Natural killer cell (primary cell): ENCODE measurements around the gene SLC6A19. TPM values are rescaled to one million over a fixed set of nuclear protein-coding genes. Genes with fewer than 3 reads are reported as not detected.

Experiments
- ATAC-seq, 3 donors: fragments of 150-1000 bp in 2 of 3; fragments of 200-7000 bp in 1 of 3; cut with Tn5 transposase; 1 replicate in 1 of 3; 2 replicates in 2 of 3; pipeline ENCODE4 v1.10.0; 2021; ENCODE audit warnings: mild to moderate bottlenecking in 2 of 3, moderate library complexity in 2 of 3
- DNase-seq, 2 donors: peaks; one replicate each; pipeline versions ENCODE4 v3.0.0 to v3.0.0-alpha.2; 2013 to 2021; ENCODE audit warnings: mixed read lengths in 1 of 2
- H3K27ac ChIP-seq: one replicate; pipeline ENCODE4 v1.5.1; 2013; ENCODE audit warnings: mild to moderate bottlenecking, low read length
- H3K27me3 ChIP-seq: one replicate; pipeline ENCODE4 v1.6.1; 2013; ENCODE audit warnings: low read length; ENCODE audit not compliant: control insufficient read depth, insufficient read depth
- H3K36me3 ChIP-seq: one replicate; pipeline ENCODE4 v1.6.1; 2013; ENCODE audit warnings: low read length; ENCODE audit not compliant: control insufficient read depth, insufficient read depth
- H3K4me1 ChIP-seq: one replicate; pipeline ENCODE4 v1.6.1; 2013; ENCODE audit warnings: low read length; ENCODE audit not compliant: control insufficient read depth, insufficient read depth
- H3K4me3 ChIP-seq: one replicate; pipeline ENCODE4 v1.5.1; 2013; ENCODE audit warnings: low read length
- H3K9me3 ChIP-seq: one replicate; pipeline ENCODE4 v1.6.1; 2013; ENCODE audit warnings: low read length; ENCODE audit not compliant: control insufficient read depth, insufficient read depth
- H3K27ac Mint-ChIP-seq, 2 donors: one replicate each; pipeline ENCODE4 v1.8.0; 2022; ENCODE audit warnings: mild to moderate bottlenecking in 2 of 2, mixed read lengths in 2 of 2, moderate library complexity in 1 of 2
- H3K27me3 Mint-ChIP-seq, 2 donors: one replicate each; pipeline ENCODE4 v1.8.0; 2022; ENCODE audit warnings: low read depth in 2 of 2, mixed read lengths in 2 of 2
- H3K36me3 Mint-ChIP-seq: one replicate; pipeline ENCODE4 v1.8.0; 2022; ENCODE audit warnings: mixed read lengths
- H3K4me1 Mint-ChIP-seq, 2 donors: one replicate each; pipeline ENCODE4 v1.8.0; 2022; ENCODE audit warnings: mixed read lengths in 2 of 2
- H3K4me3 Mint-ChIP-seq: one replicate; pipeline ENCODE4 v1.8.0; 2022; ENCODE audit warnings: mild to moderate bottlenecking, moderate library complexity, mixed read lengths
- H3K9me3 Mint-ChIP-seq, 2 donors: one replicate each; pipeline ENCODE4 v1.8.0; 2022; ENCODE audit warnings: mixed read lengths in 2 of 2
- WGBS: methylation state at CpG from one replicate; pipeline ENCODE4 v1.1.7; 2013; ENCODE audit warnings: missing lambda C conversion rate; ENCODE audit not compliant: insufficient coverage; 5-methylcytosine and 5-hydroxymethylcytosine counted together
- intact Hi-C: fragments of 100-400 bp; cut with micrococcal nuclease; formaldehyde crosslinking; loops from one replicate; pipeline ENCODE4 v1.14.2; 2022
- total RNA-seq, 4 donors: library from RNA; stranded (reverse); fragments of 120-200 nt in 1 of 4; gene quantifications; one replicate each; pipeline versions ENCODE4 v1.2.3 to v1.2.4, GENCODE V29; 2013 to 2022
- TF ChIP-seq, protein P1 (sequence below): fragments of 200-600 bp; IDR thresholded peaks from one replicate; pipeline ENCODE4 v1.8.0; 2022; ENCODE audit warnings: antibody characterized with exemption

The SLC6A19 gene
- total RNA-seq, 3 donors from 2014 or later (not counting 1 experiment from before 2014, with no cell fraction given), result not detected

DNA sequence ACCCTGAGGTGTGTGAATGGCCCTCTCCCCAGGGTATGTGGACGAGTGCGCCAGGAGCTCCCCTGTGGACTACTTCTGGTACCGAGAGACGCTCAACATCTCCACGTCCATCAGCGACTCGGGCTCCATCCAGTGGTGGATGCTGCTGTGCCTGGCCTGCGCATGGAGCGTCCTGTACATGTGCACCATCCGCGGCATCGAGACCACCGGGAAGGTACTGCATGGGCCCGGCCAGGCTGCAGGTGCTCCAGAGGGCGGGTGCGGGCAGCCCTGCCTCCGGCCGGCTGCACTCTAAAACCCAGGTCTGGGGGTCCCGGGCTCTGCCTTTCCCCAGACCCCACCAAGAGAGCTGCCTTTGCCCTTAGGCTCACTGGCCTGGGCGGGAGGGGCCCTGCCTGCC, 10.9 kb downstream of the SLC6A19 start:
- Histone ChIP-seq H3K27me3 (no peaks in the 10 kb centered on the region), H3K9me3 (no peaks in the 10 kb centered on the region), H3K4me3 (no peak overlapping the region), H3K36me3 (no peaks in the 10 kb centered on the region), H3K27ac (no peak overlapping the region), H3K4me1 (no peaks in the 10 kb centered on the region)
- 94% methylated on average over 20 of the region's 20 CpGs for WGBS
- Mint-ChIP-seq H3K27ac (no peak overlapping the region), H3K36me3 (no peaks in the 10 kb centered on the region), H3K9me3 (no peaks in the 10 kb centered on the region), H3K27me3 (no peaks in the 10 kb centered on the region), H3K4me1 (no peaks in the 10 kb centered on the region), H3K4me3 (no peak overlapping the region)
- TF ChIP-seq, protein P1, sequence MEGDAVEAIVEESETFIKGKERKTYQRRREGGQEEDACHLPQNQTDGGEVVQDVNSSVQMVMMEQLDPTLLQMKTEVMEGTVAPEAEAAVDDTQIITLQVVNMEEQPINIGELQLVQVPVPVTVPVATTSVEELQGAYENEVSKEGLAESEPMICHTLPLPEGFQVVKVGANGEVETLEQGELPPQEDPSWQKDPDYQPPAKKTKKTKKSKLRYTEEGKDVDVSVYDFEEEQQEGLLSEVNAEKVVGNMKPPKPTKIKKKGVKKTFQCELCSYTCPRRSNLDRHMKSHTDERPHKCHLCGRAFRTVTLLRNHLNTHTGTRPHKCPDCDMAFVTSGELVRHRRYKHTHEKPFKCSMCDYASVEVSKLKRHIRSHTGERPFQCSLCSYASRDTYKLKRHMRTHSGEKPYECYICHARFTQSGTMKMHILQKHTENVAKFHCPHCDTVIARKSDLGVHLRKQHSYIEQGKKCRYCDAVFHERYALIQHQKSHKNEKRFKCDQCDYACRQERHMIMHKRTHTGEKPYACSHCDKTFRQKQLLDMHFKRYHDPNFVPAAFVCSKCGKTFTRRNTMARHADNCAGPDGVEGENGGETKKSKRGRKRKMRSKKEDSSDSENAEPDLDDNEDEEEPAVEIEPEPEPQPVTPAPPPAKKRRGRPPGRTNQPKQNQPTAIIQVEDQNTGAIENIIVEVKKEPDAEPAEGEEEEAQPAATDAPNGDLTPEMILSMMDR, result no peak
- DNase-seq (no peak), ATAC-seq (no peak)
- intact Hi-C loops, result no loop called here

DNA sequence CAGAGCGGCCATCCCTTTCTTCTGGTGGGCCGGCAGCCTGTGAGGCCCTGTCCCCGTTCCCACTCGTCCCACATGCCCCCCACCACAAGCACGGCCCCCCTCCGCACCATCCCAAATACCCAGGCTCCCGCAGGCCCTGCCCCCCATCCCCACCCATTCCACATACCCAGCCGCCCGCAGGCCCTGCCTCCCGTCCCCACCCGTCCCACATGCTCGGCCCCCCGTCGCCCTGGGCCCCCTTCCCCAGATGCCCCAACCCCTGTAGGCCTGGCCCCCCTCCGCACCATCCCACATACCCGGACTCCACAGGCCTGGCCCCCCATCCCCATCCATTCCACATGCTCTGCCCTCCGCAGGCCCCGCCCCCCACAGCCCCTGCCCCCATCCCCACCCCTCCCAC, 11.5 kb downstream of the SLC6A19 start:
- TF ChIP-seq, protein P1, result no peak
- Histone ChIP-seq H3K27ac (no peak overlapping the region), H3K4me3 (no peak overlapping the region), H3K4me1 (no peaks in the 10 kb centered on the region), H3K36me3 (no peaks in the 10 kb centered on the region), H3K9me3 (no peaks in the 10 kb centered on the region), H3K27me3 (no peaks in the 10 kb centered on the region)
- no peak overlapping the region for H3K4me3 Mint-ChIP-seq
- no peaks in the 10 kb centered on the region for H3K36me3 Mint-ChIP-seq
- no peak overlapping the region for H3K27ac Mint-ChIP-seq
- intact Hi-C loops, result no loop called here
- DNase-seq (no peak), ATAC-seq (no peak)
- H3K27me3 Mint-ChIP-seq, result no peaks in the 10 kb centered on the region
- H3K9me3 Mint-ChIP-seq, result no peaks in the 10 kb centered on the region
- WGBS, result 97% methylated on average over 14 of the region's 18 CpGs
- H3K4me1 Mint-ChIP-seq, result no peaks in the 10 kb centered on the region

DNA sequence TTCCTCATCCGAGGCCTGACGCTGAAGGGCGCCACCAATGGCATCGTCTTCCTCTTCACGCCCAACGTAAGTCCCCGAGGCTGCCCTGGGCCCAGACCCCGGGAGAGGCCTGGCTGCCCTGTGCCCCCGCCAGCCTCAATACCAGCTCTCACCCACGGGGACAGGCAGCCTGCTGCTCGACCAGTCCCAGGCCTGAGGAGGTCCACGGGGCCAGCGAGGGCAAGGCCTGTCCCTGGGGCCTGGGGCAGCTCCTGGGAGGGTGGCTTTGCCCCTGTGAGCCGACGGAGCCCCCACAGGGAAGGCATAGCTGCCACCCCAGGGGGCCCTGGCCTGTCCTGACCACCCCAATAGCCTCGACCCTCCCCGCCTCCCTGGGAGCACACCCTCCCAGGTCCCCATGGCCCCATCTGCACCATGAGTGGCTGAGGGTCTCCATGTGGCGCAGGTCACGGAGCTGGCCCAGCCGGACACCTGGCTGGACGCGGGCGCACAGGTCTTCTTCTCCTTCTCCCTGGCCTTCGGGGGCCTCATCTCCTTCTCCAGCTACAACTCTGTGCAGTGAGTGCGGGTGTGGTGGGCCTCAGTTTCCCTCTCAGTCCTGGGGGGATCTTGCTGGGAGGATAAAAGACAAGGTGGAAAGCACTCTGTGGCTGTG, 12.2 kb downstream of the SLC6A19 start:
- DNase-seq (no peak), ATAC-seq (no peak)
- Histone ChIP-seq H3K27ac (no peak overlapping the region), H3K4me1 (no peaks in the 10 kb centered on the region), H3K27me3 (no peaks in the 10 kb centered on the region), H3K4me3 (no peak overlapping the region), H3K9me3 (no peaks in the 10 kb centered on the region), H3K36me3 (no peaks in the 10 kb centered on the region)
- TF ChIP-seq, protein P1, result no peak
- Mint-ChIP-seq H3K36me3 (no peaks in the 10 kb centered on the region), H3K9me3 (no peaks in the 10 kb centered on the region), H3K4me3 (no peak overlapping the region), H3K27ac (no peak overlapping the region), H3K4me1 (no peaks in the 10 kb centered on the region), H3K27me3 (no peaks in the 10 kb centered on the region)
- 91% methylated on average over 23 of the region's 25 CpGs for WGBS
- intact Hi-C loops, result no loop called here
